ENCODE measurements around the gene METRN. TPM values are rescaled to one million over a fixed set of nuclear protein-coding genes. Genes with fewer than 3 reads are reported as not detected.

The METRN gene
- total RNA-seq, 2 donors from 2014 or later = 52.0 to 78.2 TPM

GRCh38 chr16:733382-734207 is 18.7 kb downstream of the METRN start:
- WGBS = 82% methylated on average over 34 of the region's 34 CpGs
- H3K27me3 ChIP-seq (replicated peaks; ENCODE audit: insufficient read depth) = no peaks in the 10 kb centered on the region
- H3K4me1 ChIP-seq (replicated peaks) = peaks cover 2% of the 10 kb centered on the region
- DNase-seq (ENCODE audit: low spot score) = no peak
- H3K36me3 ChIP-seq = peaks cover 0 to 14% of the 10 kb centered on the region in 2 donors
- H3K4me3 ChIP-seq = no peak overlapping the region
- H3K9me3 ChIP-seq = no peaks in the 10 kb centered on the region
- intact Hi-C loops (cut with DNase I) = no loop called here
- no peak overlapping the region for H3K27ac ChIP-seq
- peak in 1 of 4 experiments; percentile 13 for TF ChIP-seq CTCF (IDR thresholded peaks at IDR 0.05)
- TF ChIP-seq POLR2A (IDR thresholded peaks at IDR 0.05) = no peak

GRCh38 chr16:734208-734980 is 19.5 kb downstream of the METRN start:
- Histone ChIP-seq H3K4me3 (no peak overlapping the region), H3K27me3 (replicated peaks; ENCODE audit: insufficient read depth) (no peaks in the 10 kb centered on the region), H3K27ac (no peak overlapping the region), H3K4me1 (replicated peaks) (no peaks in the 10 kb centered on the region), H3K36me3 (peaks cover 0 to 14% of the 10 kb centered on the region in 2 donors), H3K9me3 (no peaks in the 10 kb centered on the region)
- TF ChIP-seq CTCF (IDR thresholded peaks at IDR 0.05) = no peak
- intact Hi-C loops (cut with DNase I) = no loop called here
- DNase-seq (ENCODE audit: low spot score) = no peak
- WGBS = 90% methylated on average over 49 of the region's 49 CpGs

- no peak for DNase-seq (ENCODE audit: low spot score)
- H3K36me3 ChIP-seq = peaks cover 0 to 14% of the 10 kb centered on the region in 2 donors
- intact Hi-C loops (cut with DNase I) = no loop called here
- H3K4me1 ChIP-seq (replicated peaks) = no peaks in the 10 kb centered on the region
- 93% methylated on average over 25 of the region's 25 CpGs for WGBS
- H3K27me3 ChIP-seq (replicated peaks; ENCODE audit: insufficient read depth) = no peaks in the 10 kb centered on the region
- no peaks in the 10 kb centered on the region for H3K9me3 ChIP-seq
- no peak overlapping the region for H3K27ac ChIP-seq
- H3K4me3 ChIP-seq = no peak overlapping the region
- TF ChIP-seq POLR2AphosphoS5 (IDR thresholded peaks at IDR 0.05) = no peak
- no peak for TF ChIP-seq POLR2A (IDR thresholded peaks at IDR 0.05)
- TF ChIP-seq CTCF (IDR thresholded peaks at IDR 0.05) = no peak
Observed at GRCh38 chr16:734981-735881, 20.3 kb downstream of the METRN start.

GRCh38 chr16:735982-736453 is 21.1 kb downstream of the METRN start:
- no peak for DNase-seq (ENCODE audit: low spot score)
- WGBS = 92% methylated on average over 13 of the region's 13 CpGs
- Histone ChIP-seq H3K27me3 (replicated peaks; ENCODE audit: insufficient read depth) (no peaks in the 10 kb centered on the region), H3K4me3 (no peak overlapping the region), H3K9me3 (no peaks in the 10 kb centered on the region), H3K27ac (no peak overlapping the region), H3K4me1 (replicated peaks) (no peaks in the 10 kb centered on the region), H3K36me3 (peaks cover 0 to 14% of the 10 kb centered on the region in 2 donors)
- intact Hi-C loops (cut with DNase I) = no loop called here
- TF ChIP-seq POLR2A (IDR thresholded peaks at IDR 0.05) (no peak), POLR2AphosphoS5 (IDR thresholded peaks at IDR 0.05) (no peak), CTCF (IDR thresholded peaks at IDR 0.05) (no peak)

Data from prostate gland (tissue), 2 donors.